Measurements from ENCODE around the gene CCDC134. TPM values are rescaled to one million over a fixed set of nuclear protein-coding genes. Genes with fewer than 3 reads are reported as not detected.

CCDC134 gene
- total and polyA plus RNA-seq, 2 of the 8 experiments (the other 6 are each of a cell fraction or from before 2014, with no cell fraction given): 7.7 to 20.0 TPM

GRCh38 chr22:41782751-41783150 lies 17.7 kb upstream of the CCDC134 start (continued):
- TF ChIP-seq HDAC2 (IDR thresholded peaks at IDR 0.05; ENCODE audit: borderline replicate concordance in 1 of 2, low read depth in 2 of 2, low read length in 2 of 2): no peak
- TF ChIP-seq CREB1 (IDR thresholded peaks at IDR 0.05): no peak
- no peak for TF ChIP-seq RBBP5 (IDR thresholded peaks at IDR 0.05; ENCODE audit: borderline replicate concordance, low read depth, low read length)
- TF ChIP-seq ZNF274 (IDR thresholded peaks at IDR 0.05; ENCODE audit: borderline replicate concordance, extremely low read depth, low read length): no peak
- no peak for TF ChIP-seq ASH2L (IDR thresholded peaks at IDR 0.05; ENCODE audit: low read length)

Data from H1 (cell line).